ENCODE measurements around the gene HRH1.

Gene HRH1

DNA sequence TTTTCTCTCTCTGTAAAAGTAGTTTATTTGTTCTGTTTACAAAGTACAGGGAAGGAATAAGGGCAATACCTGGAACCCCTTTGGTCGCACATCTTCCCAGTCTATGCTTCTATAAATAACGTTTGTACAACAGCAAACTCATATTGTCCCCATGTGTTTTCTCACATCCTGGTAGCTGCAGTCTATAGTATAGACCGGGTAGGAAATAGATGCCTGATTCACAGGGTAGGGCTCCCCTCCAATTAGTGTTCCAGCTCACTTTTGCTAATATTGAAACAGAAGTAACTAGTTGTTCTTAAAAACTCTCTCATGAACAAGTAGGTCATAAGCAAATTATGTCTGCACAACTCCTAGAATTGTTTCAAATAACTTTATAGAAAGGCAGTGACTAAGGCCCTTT lies 135.6 kb downstream of the HRH1 start:
- H3K4me1 ChIP-seq (ENCODE audit: insufficient read depth, low read length, severe bottlenecking), result peaks cover 32% of the 10 kb centered on the region
- no peak overlapping the region for H3K4me2 ChIP-seq (ENCODE audit: low read length)
- no peaks in the 10 kb centered on the region for H3K79me2 ChIP-seq (ENCODE audit: insufficient read depth, low read length)
- H3K9me2 ChIP-seq (ENCODE audit: low read depth, low read length), result no peaks in the 10 kb centered on the region
- no peak overlapping the region for H3K4me3 ChIP-seq (ENCODE audit: low read depth, low read length, poor library complexity, severe bottlenecking)
- no peaks in the 10 kb centered on the region for H3K9me3 ChIP-seq (ENCODE audit: low read length)
- no peaks in the 10 kb centered on the region for H4K20me1 ChIP-seq (ENCODE audit: insufficient read depth, low read length)
- TF ChIP-seq, protein P1, sequence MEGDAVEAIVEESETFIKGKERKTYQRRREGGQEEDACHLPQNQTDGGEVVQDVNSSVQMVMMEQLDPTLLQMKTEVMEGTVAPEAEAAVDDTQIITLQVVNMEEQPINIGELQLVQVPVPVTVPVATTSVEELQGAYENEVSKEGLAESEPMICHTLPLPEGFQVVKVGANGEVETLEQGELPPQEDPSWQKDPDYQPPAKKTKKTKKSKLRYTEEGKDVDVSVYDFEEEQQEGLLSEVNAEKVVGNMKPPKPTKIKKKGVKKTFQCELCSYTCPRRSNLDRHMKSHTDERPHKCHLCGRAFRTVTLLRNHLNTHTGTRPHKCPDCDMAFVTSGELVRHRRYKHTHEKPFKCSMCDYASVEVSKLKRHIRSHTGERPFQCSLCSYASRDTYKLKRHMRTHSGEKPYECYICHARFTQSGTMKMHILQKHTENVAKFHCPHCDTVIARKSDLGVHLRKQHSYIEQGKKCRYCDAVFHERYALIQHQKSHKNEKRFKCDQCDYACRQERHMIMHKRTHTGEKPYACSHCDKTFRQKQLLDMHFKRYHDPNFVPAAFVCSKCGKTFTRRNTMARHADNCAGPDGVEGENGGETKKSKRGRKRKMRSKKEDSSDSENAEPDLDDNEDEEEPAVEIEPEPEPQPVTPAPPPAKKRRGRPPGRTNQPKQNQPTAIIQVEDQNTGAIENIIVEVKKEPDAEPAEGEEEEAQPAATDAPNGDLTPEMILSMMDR (IDR thresholded peaks at IDR 0.05; ENCODE audit: low read length), result no peak
- TF ChIP-seq EZH2 (IDR thresholded peaks at IDR 0.05; ENCODE audit: borderline replicate concordance, low read length), result no peak
- no peak overlapping the region for H2AFZ ChIP-seq (ENCODE audit: low read length)
- peaks cover 16% of the 10 kb centered on the region; the same call in 1 of the 2 replicates for H3K36me3 ChIP-seq (ENCODE audit: insufficient read depth, low read length)
- no peak overlapping the region for H3K9ac ChIP-seq (ENCODE audit: low read length)
- no peaks in the 10 kb centered on the region for H3F3A ChIP-seq (ENCODE audit: insufficient read depth, low read length)
- no peaks in the 10 kb centered on the region for H3K27me3 ChIP-seq (ENCODE audit: insufficient read depth, low read length)
- H3K27ac ChIP-seq (ENCODE audit: low read depth, low read length, poor library complexity, severe bottlenecking), result no peak overlapping the region

DNA sequence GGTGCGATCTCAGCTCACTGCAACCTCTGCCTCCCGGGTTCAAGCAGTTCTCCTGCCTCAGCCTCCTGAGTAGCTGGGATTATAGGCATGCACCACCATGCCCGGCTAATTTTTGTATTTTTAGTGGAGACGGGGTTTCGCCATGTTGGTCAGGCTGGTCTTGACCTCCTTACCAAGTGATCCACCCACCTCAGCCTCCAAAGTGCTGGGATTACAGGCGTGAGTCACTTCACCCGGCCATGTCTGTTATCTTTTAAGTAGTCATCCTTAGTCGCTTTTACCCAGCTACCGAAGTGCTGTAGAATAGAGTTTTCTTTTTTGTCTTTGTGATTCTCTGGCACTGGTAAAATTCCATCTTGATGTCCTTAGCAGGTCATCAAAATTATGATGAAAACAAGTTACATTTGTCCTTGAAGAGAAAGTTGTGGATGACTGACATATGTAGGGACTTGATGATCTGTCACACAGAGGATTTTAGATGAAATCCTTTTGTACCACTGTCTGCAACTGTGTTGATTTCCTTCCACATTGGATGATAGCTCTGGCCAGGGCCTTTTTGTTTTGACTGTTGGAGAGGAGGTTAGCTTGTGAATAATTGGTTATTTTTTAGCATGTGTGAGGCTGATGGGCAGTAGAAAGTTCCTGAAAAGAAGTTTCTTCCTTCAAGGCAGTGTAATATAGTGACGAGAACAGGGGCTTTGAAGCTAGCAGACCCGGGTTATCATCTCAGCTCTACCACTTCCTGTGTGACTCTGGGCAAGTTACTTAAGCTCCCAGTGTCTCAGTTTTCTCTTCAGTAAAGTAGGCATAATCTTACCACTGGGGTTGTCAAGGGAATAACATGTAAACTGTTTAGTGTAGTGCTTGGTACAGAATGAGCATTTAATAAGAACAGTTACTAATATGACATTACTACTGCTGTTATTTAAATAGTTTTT lies 136.7 kb downstream of the HRH1 start:
- Histone ChIP-seq H4K20me1 (ENCODE audit: insufficient read depth, low read length) (no peaks in the 10 kb centered on the region), H3K4me2 (ENCODE audit: low read length) (no peak overlapping the region), H3K27ac (ENCODE audit: low read depth, low read length, poor library complexity, severe bottlenecking) (no peak overlapping the region), H3K9me3 (ENCODE audit: low read length) (no peaks in the 10 kb centered on the region), H3K9ac (ENCODE audit: low read length) (no peak overlapping the region), H2AFZ (ENCODE audit: low read length) (no peak overlapping the region), H3K9me2 (ENCODE audit: low read depth, low read length) (no peaks in the 10 kb centered on the region), H3K79me2 (ENCODE audit: insufficient read depth, low read length) (no peaks in the 10 kb centered on the region), H3K4me1 (ENCODE audit: insufficient read depth, low read length, severe bottlenecking) (peaks cover 32% of the 10 kb centered on the region), H3K36me3 (ENCODE audit: insufficient read depth, low read length) (peaks cover 13% of the 10 kb centered on the region; the same call in 1 of the 2 replicates), H3F3A (ENCODE audit: insufficient read depth, low read length) (no peaks in the 10 kb centered on the region), H3K4me3 (ENCODE audit: low read depth, low read length, poor library complexity, severe bottlenecking) (no peak overlapping the region), H3K27me3 (ENCODE audit: insufficient read depth, low read length) (no peaks in the 10 kb centered on the region)
- TF ChIP-seq EZH2 (IDR thresholded peaks at IDR 0.05; ENCODE audit: borderline replicate concordance, low read length), result no peak
- TF ChIP-seq, protein P1 (IDR thresholded peaks at IDR 0.05; ENCODE audit: low read length), result no peak

DNA sequence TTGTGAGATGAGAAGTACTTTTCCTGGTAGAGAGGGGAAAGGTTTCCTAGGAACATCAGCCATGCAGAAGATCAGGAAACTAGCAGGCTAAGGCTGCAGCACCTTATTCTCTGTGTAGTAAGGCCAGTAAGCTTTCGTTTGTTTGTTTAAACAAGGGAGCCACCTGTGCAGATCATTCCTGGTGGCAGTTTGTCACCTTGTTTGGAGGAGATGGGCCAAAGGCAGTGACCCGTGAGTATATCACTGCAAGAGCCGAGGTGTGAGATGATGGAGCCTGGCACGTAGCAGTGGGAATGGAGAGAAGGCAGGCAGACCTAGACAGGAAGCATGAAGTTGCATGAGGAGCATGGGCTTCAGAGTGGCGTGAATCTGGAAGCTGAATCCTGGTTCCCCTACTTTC lies 137.5 kb downstream of the HRH1 start:
- H3K79me2 ChIP-seq (ENCODE audit: insufficient read depth, low read length), result no peaks in the 10 kb centered on the region
- no peaks in the 10 kb centered on the region for H3K9me2 ChIP-seq (ENCODE audit: low read depth, low read length)
- no peaks in the 10 kb centered on the region for H4K20me1 ChIP-seq (ENCODE audit: insufficient read depth, low read length)
- no peak overlapping the region for H3K9ac ChIP-seq (ENCODE audit: low read length)
- no peak overlapping the region for H3K4me2 ChIP-seq (ENCODE audit: low read length)
- no peak overlapping the region for H3K27ac ChIP-seq (ENCODE audit: low read depth, low read length, poor library complexity, severe bottlenecking)
- no peak for TF ChIP-seq EZH2 (IDR thresholded peaks at IDR 0.05; ENCODE audit: borderline replicate concordance, low read length)
- TF ChIP-seq, protein P1 (IDR thresholded peaks at IDR 0.05; ENCODE audit: low read length), result no peak
- peaks cover 32% of the 10 kb centered on the region for H3K4me1 ChIP-seq (ENCODE audit: insufficient read depth, low read length, severe bottlenecking)
- no peaks in the 10 kb centered on the region for H3F3A ChIP-seq (ENCODE audit: insufficient read depth, low read length)
- H3K27me3 ChIP-seq (ENCODE audit: insufficient read depth, low read length), result no peaks in the 10 kb centered on the region
- H3K9me3 ChIP-seq (ENCODE audit: low read length), result no peaks in the 10 kb centered on the region
- H2AFZ ChIP-seq (ENCODE audit: low read length), result no peak overlapping the region
- H3K36me3 ChIP-seq (ENCODE audit: insufficient read depth, low read length), result peaks cover 11% of the 10 kb centered on the region; the same call in 1 of the 2 replicates
- no peak overlapping the region for H3K4me3 ChIP-seq (ENCODE audit: low read depth, low read length, poor library complexity, severe bottlenecking)
